Tibial artery (tissue), 4 donors: ENCODE results near the gene BUB1B.

Experiments
- DNase-seq, 2 donors: peaks; one replicate each; pipeline ENCODE4 v3.0.0-alpha.2; 2019
- H3K27ac ChIP-seq, 2 donors: fragments of 200-600 bp; sonication (generic) in 1 of 2; 1 replicate in 1 of 2; 2 replicates in 1 of 2; pipeline ENCODE4 v1.5.1; 2018 to 2019; ENCODE audit warnings: mild to moderate bottlenecking in 1 of 2
- H3K27me3 ChIP-seq, 2 donors: fragments of 200-600 bp; sonication (generic) in 1 of 2; one replicate each; pipeline versions ENCODE4 v1.5.1 to v1.6.0; 2016 to 2019
- H3K36me3 ChIP-seq, 3 donors: fragments of 200-600 bp; sonication (generic) in 2 of 3; one replicate each; pipeline ENCODE4 v1.5.1; 2016 to 2019; ENCODE audit warnings: mild to moderate bottlenecking in 2 of 3
- H3K4me1 ChIP-seq, 4 donors: fragments of 200-600 bp; sonication (generic) in 2 of 4; 1 replicate in 3 of 4; 2 replicates in 1 of 4; pipeline ENCODE4 v1.5.1; 2016 to 2019
- H3K4me3 ChIP-seq, 2 donors: fragments of 200-600 bp; sonication (generic) in 1 of 2; 1 replicate in 1 of 2; 2 replicates in 1 of 2; pipeline ENCODE4 v1.5.1; 2018 to 2019; ENCODE audit warnings: mild to moderate bottlenecking in 2 of 2
- H3K9me3 ChIP-seq, 3 donors: fragments of 200-600 bp; sonication (generic) in 1 of 3; one replicate each; pipeline ENCODE4 v1.5.1; 2016 to 2019
- intact Hi-C: fragments of 100-400 bp; cut with DNase I; formaldehyde crosslinking; loops from one replicate; pipeline ENCODE4 v1.15.0; 2023; ENCODE audit warnings: low total_unique reads
- TF ChIP-seq, protein P1 (sequence below), 2 experiments: fragments of 200-600 bp in 1 of 2; fragments of 450-650 bp in 1 of 2; IDR thresholded peaks; one replicate each; pipeline ENCODE4 v1.5.1; 2017 to 2019; ENCODE audit warnings: antibody characterized with exemption in 2 of 2, mild to moderate bottlenecking in 1 of 2, moderate library complexity in 1 of 2

Gene BUB1B

DNA sequence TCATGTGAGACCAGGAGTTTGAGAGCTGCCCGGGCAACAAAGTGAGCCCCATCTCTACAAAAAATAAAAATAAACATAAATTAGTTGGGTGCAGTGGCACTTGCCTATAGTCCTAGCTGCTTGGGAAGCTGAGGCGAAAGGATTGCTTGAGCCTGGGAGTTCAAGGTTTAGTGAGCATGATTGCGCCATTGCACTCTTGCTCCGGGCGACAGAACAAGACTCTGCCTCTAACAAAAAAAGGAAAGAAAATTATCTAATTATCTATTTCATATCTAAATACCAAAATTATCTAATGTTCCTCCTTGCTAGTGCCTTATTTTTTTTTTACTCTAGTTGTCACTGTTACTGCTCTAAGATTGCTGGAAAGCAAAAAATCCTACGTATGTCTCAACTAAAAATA is 61.3 kb downstream of the BUB1B start:
- no peak overlapping the region for H3K4me3 ChIP-seq
- no peaks in the 10 kb centered on the region for H3K4me1 ChIP-seq
- H3K27me3 ChIP-seq = no peaks in the 10 kb centered on the region
- no peak for DNase-seq
- TF ChIP-seq, protein P1, sequence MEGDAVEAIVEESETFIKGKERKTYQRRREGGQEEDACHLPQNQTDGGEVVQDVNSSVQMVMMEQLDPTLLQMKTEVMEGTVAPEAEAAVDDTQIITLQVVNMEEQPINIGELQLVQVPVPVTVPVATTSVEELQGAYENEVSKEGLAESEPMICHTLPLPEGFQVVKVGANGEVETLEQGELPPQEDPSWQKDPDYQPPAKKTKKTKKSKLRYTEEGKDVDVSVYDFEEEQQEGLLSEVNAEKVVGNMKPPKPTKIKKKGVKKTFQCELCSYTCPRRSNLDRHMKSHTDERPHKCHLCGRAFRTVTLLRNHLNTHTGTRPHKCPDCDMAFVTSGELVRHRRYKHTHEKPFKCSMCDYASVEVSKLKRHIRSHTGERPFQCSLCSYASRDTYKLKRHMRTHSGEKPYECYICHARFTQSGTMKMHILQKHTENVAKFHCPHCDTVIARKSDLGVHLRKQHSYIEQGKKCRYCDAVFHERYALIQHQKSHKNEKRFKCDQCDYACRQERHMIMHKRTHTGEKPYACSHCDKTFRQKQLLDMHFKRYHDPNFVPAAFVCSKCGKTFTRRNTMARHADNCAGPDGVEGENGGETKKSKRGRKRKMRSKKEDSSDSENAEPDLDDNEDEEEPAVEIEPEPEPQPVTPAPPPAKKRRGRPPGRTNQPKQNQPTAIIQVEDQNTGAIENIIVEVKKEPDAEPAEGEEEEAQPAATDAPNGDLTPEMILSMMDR (IDR thresholded peaks at IDR 0.05) = no peak
- intact Hi-C loops = no loop called here
- H3K27ac ChIP-seq = no peak overlapping the region
- no peaks in the 10 kb centered on the region for H3K9me3 ChIP-seq
- H3K36me3 ChIP-seq = no peaks in the 10 kb centered on the region

DNA sequence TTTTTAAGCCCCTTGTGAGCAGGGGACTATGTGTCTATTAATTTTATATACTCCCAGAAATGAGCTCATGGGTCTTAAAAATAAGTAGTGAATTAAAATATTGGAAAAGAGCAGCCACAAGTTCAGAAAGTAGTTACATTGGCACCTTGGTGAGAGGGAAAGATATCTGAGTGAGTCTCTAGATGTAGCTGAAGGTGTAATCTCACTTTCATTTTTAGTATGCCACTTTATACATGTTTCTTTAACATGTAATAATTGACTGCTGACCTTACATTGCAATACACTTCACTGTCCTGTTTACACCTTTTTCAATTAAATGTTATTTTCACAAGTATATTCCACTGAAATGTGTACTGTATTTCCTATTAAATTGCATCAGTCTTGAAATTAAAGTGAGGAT is 65.9 kb downstream of the BUB1B start:
- no peaks in the 10 kb centered on the region for H3K4me1 ChIP-seq
- H3K27me3 ChIP-seq = no peaks in the 10 kb centered on the region
- TF ChIP-seq, protein P1 (IDR thresholded peaks at IDR 0.05) = no peak
- H3K4me3 ChIP-seq = no peak overlapping the region
- H3K9me3 ChIP-seq = no peaks in the 10 kb centered on the region
- H3K36me3 ChIP-seq = no peaks in the 10 kb centered on the region
- DNase-seq = no peak
- intact Hi-C loops = no loop called here
- H3K27ac ChIP-seq = no peak overlapping the region

DNA sequence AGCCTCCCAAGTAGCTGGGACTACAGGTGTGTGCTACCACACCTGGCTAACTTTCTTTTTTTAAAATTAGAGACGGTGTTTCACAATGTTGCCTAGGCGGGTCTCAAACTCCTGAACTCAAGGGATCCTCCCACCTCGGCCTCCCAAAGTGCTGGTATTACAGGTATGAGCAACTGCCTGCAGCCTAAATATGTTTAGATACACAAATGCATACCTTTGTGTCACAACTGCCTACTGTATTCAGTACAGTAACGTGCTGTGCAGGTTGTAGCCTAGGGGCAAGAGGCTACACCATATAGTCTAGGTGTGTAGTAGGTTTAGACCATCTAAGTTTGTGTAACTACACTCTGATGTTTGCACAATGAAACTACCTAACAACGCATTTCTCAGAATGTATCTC is 68.4 kb downstream of the BUB1B start:
- intact Hi-C loops = no loop called here
- TF ChIP-seq, protein P1 (IDR thresholded peaks at IDR 0.05) = no peak
- Histone ChIP-seq H3K27ac (no peak overlapping the region), H3K9me3 (no peaks in the 10 kb centered on the region), H3K36me3 (no peaks in the 10 kb centered on the region), H3K4me3 (no peak overlapping the region), H3K4me1 (no peaks in the 10 kb centered on the region), H3K27me3 (no peaks in the 10 kb centered on the region)
- no peak for DNase-seq

DNA sequence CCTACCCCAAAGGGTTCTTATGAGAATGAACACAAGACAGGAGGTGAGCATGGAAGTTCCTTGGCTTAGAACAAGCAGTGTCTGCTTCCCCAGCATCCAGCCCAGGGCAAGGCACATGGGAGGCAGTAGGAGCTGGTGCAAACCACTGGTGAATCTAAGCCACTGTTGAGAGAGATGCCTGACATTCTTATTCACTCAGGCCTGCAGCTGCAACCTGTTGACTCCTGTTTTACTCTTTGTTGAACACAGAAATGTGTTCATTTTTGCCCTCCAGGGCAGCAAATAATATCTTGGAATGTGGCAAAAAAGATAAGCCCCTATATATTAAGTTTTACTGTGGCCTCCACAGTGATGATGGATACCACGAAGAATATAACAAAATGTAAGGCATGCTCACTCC is 69.1 kb downstream of the BUB1B start:
- no peak overlapping the region for H3K4me3 ChIP-seq
- TF ChIP-seq, protein P1 (IDR thresholded peaks at IDR 0.05) = no peak
- no peaks in the 10 kb centered on the region for H3K9me3 ChIP-seq
- H3K4me1 ChIP-seq = no peaks in the 10 kb centered on the region
- intact Hi-C loops = no loop called here
- DNase-seq = no peak
- H3K27me3 ChIP-seq = no peaks in the 10 kb centered on the region
- H3K36me3 ChIP-seq = no peaks in the 10 kb centered on the region
- H3K27ac ChIP-seq = no peak overlapping the region

DNA sequence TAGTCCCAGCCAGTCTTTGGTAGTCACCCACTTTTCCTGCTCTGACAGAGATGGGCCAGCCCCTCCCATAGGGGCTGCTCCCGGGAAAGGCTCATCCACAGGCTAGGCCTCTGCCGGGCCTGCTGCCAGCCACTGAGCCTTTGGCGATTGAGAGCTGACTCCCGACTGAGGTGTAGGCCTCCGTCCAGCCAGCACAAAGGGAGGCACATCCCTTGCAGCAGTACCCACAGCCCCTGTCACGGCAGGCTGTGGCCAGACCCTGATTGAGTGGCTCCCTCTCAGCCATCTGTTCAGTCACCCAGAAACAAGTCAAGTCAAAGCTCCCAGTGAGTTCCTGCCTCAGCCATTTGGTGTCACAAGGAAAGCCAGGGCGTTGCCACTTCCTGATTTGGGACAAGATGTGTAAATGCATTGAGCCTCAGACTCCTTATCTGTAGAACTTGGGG is 71.8 kb downstream of the BUB1B start:
- no peak overlapping the region for H3K27ac ChIP-seq
- TF ChIP-seq, protein P1 (IDR thresholded peaks at IDR 0.05) = no peak
- H3K27me3 ChIP-seq = no peaks in the 10 kb centered on the region
- H3K9me3 ChIP-seq = no peaks in the 10 kb centered on the region
- peak in 1 of 2 donors; percentile 60 for DNase-seq
- no peaks in the 10 kb centered on the region for H3K36me3 ChIP-seq
- no peak overlapping the region for H3K4me3 ChIP-seq
- no peaks in the 10 kb centered on the region for H3K4me1 ChIP-seq
- intact Hi-C loops = no loop called here
